GM18858 (cell line): ENCODE data around the gene ABLIM1.

ENCODE experiments used
- ATAC-seq: cut with Tn5 transposase; IDR thresholded peaks from one replicate; pipeline ENCODE4 v1.9.1; 2021; ENCODE audit not compliant: unreplicated experiment

ABLIM1 gene

GRCh38 chr10:114397651-114398145, 260.4 kb downstream of the ABLIM1 start:
- no peak for ATAC-seq

DNA sequence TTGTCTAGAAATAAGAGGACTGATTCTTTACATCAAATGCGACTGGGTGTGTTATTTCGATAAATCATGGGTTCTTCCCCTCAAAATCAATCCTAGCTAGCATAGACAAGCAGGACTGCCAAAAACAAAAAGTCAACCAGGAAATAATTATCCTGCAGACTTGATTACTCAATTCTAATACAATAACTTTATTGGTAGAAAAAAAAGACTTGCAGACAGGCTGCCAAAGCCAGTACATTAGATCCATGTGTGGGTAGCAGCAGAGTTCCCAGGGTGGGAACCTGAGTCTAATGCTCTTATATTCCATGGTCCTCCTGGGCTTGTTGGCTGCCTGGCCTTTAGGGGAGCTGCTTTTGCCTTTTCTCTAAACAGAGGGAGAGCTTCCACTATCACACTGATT, 261.6 kb downstream of the ABLIM1 start:
- ATAC-seq = no peak

GRCh38 chr10:114395366-114396022, 262.6 kb downstream of the ABLIM1 start:
- no peak for ATAC-seq

- no peak for ATAC-seq
Observed at GRCh38 chr10:114394531-114394930, 263.5 kb downstream of the ABLIM1 start.

- ATAC-seq = no peak
Observed at GRCh38 chr10:114393886-114394285, 264.2 kb downstream of the ABLIM1 start.

GRCh38 chr10:114393482-114393881, 264.6 kb downstream of the ABLIM1 start:
- ATAC-seq = no peak

- ATAC-seq = no peak
Observed at GRCh38 chr10:114392112-114392835, 265.8 kb downstream of the ABLIM1 start.

GRCh38 chr10:114391599-114391998, 266.5 kb downstream of the ABLIM1 start:
- ATAC-seq = no peak

GRCh38 chr10:114389426-114389825, 268.6 kb downstream of the ABLIM1 start:
- no peak for ATAC-seq

GRCh38 chr10:114388275-114388674, 269.8 kb downstream of the ABLIM1 start:
- peak; percentile 80 for ATAC-seq

GRCh38 chr10:114387784-114388183, 270.3 kb downstream of the ABLIM1 start:
- ATAC-seq = no peak

- ATAC-seq = no peak
Observed at GRCh38 chr10:114386452-114386851, 271.6 kb downstream of the ABLIM1 start.

GRCh38 chr10:114385557-114385956, 272.5 kb downstream of the ABLIM1 start:
- no peak for ATAC-seq

- no peak for ATAC-seq
Observed at GRCh38 chr10:114384601-114385000, 273.5 kb downstream of the ABLIM1 start.

- ATAC-seq = no peak
Observed at GRCh38 chr10:114384181-114384580, 273.9 kb downstream of the ABLIM1 start.
